Endothelial cell (in vitro differentiated cells): ENCODE results near the gene NRROS. TPM values are rescaled to one million over a fixed set of nuclear protein-coding genes. Genes with fewer than 3 reads are reported as not detected.

Source experiments
- DNase-seq: peaks from one replicate; pipeline ENCODE4 v3.0.0; 2021; ENCODE audit warnings: low spot score
- H3K27ac Mint-ChIP-seq: one replicate; pipeline ENCODE4 v1.8.0; 2021; ENCODE audit warnings: mixed read lengths, inconsistent platforms; ENCODE audit not compliant: unreplicated experiment
- H3K27me3 Mint-ChIP-seq: one replicate; pipeline ENCODE4 v1.8.0; 2021; ENCODE audit warnings: mild to moderate bottlenecking, moderate library complexity, mixed read lengths, inconsistent platforms; ENCODE audit not compliant: unreplicated experiment
- H3K36me3 Mint-ChIP-seq: one replicate; pipeline ENCODE4 v1.8.0; 2021; ENCODE audit warnings: mild to moderate bottlenecking, low read depth, mixed read lengths, inconsistent platforms; ENCODE audit not compliant: unreplicated experiment
- H3K4me1 Mint-ChIP-seq: one replicate; pipeline ENCODE4 v1.8.0; 2021; ENCODE audit warnings: mild to moderate bottlenecking, mixed read lengths, inconsistent platforms; ENCODE audit not compliant: unreplicated experiment
- H3K4me3 Mint-ChIP-seq: one replicate; pipeline ENCODE4 v1.8.0; 2021; ENCODE audit warnings: mild to moderate bottlenecking, mixed read lengths, inconsistent platforms; ENCODE audit not compliant: unreplicated experiment
- H3K9me3 Mint-ChIP-seq: one replicate; pipeline ENCODE4 v1.8.0; 2021; ENCODE audit warnings: mixed read lengths, inconsistent platforms; ENCODE audit not compliant: unreplicated experiment
- total RNA-seq: library from RNA; stranded (reverse); fragmentation: NEBNext Ultra II Directional; extraction: Animal tissue kit (Norgen Biotek cat#: 25700); gene quantifications from one replicate; pipeline ENCODE4 v1.2.1, GENCODE V29; 2021; ENCODE audit not compliant: unreplicated experiment
- TF ChIP-seq, protein P1 (sequence below): fragments of 200-600 bp; sonication (generic); IDR thresholded peaks from one replicate; pipeline ENCODE4 v1.5.0; 2021; ENCODE audit warnings: antibody characterized with exemption; ENCODE audit not compliant: unreplicated experiment

Gene NRROS
- total RNA-seq, 1 donor from 2014 or later: 18.6 TPM

DNA sequence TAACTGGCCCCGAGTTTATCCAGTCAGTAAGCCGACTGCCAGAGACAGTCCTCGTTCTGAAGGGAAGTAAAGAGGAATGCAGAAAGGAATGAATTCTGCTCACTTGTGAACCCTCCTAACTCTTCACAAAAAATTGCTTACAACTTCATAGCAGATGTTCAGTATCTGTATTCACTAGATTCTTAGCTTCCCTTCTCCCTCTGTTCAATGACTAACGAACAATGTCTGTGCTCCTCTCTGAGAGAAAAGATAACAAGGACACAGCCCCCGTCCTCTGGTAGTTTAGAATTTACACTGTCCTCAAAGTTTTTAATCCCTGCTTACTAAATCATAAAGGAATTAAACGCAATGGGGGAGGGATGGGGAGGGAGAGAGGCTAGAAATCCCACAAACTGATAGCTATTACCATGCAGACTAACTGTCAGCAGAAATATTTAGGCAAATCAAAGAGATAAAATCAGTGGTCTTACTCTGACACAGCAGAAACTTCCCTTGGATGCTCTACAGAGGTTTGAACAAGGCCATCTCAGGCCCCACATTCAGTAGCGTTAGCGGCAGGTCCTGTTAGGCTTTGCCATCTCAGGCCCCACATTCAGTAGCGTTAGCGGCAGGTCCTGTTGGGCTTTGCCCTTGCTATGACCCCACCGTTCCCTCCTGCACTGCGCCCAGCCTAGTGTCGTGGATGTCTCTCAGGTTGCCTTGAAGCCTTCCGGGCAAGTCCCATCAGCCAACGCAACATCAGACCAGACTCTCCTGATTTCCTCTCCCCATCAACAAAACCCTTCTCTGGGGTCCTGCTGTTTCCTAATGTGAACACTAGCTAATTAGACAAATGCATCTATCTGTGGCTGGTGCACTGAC lies 23.4 kb downstream of the NRROS start:
- H3K9me3 Mint-ChIP-seq: no peaks in the 10 kb centered on the region
- H3K4me1 Mint-ChIP-seq: peaks cover 30% of the 10 kb centered on the region
- peak overlapping the region; percentile 61 for H3K27ac Mint-ChIP-seq
- peaks cover 3% of the 10 kb centered on the region for H3K27me3 Mint-ChIP-seq
- DNase-seq: no peak
- H3K36me3 Mint-ChIP-seq: peaks cover 14% of the 10 kb centered on the region
- H3K4me3 Mint-ChIP-seq: no peak overlapping the region
- TF ChIP-seq, protein P1, sequence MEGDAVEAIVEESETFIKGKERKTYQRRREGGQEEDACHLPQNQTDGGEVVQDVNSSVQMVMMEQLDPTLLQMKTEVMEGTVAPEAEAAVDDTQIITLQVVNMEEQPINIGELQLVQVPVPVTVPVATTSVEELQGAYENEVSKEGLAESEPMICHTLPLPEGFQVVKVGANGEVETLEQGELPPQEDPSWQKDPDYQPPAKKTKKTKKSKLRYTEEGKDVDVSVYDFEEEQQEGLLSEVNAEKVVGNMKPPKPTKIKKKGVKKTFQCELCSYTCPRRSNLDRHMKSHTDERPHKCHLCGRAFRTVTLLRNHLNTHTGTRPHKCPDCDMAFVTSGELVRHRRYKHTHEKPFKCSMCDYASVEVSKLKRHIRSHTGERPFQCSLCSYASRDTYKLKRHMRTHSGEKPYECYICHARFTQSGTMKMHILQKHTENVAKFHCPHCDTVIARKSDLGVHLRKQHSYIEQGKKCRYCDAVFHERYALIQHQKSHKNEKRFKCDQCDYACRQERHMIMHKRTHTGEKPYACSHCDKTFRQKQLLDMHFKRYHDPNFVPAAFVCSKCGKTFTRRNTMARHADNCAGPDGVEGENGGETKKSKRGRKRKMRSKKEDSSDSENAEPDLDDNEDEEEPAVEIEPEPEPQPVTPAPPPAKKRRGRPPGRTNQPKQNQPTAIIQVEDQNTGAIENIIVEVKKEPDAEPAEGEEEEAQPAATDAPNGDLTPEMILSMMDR: no peak

DNA sequence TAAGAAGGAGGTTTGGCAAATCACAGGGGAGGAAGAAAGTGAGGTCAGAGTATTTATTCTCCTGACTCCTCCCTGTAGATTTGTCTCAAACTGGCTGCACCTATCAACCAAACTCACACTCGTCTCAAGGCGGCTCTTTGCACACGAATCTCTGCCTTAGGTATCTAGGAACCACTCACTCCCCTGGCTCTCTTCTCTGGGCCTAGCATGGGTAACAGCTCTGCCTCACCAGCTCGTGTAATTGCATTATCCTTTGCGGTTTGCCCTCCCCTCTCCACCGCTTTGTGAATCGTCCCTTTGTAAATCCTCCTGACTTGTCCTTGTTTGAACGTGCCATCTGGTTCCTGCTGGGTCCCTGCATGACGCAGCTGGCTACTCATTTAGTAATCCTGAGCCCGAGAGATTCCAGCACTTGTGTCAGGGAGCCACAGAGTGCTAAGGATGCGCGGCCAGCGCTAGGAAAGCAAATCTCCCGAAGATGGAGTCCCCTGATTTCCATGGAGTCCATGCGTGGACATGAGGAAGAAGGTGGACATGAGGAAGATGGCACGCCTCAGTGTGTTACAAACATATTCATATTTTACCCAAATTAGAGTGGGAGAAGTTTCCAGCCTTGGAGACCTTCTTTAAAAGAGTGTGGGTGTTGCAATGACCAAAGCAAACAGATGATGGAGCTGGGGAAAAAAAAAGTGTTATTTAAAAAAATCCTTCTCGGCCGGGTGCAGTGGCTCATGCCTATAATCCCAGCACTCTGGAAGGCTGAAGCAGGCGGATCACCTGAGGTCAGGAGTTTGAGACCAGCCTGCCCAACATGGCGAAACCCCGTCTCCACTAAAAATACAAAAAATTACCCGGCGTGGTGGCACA lies 26.7 kb downstream of the NRROS start:
- H3K27me3 Mint-ChIP-seq: peaks cover 3% of the 10 kb centered on the region
- no peak overlapping the region for H3K4me3 Mint-ChIP-seq
- peaks cover 7% of the 10 kb centered on the region for H3K36me3 Mint-ChIP-seq
- DNase-seq: no peak
- no peaks in the 10 kb centered on the region for H3K9me3 Mint-ChIP-seq
- TF ChIP-seq, protein P1: no peak
- peaks cover 50% of the 10 kb centered on the region for H3K4me1 Mint-ChIP-seq
- peak overlapping the region; percentile 79 for H3K27ac Mint-ChIP-seq

DNA sequence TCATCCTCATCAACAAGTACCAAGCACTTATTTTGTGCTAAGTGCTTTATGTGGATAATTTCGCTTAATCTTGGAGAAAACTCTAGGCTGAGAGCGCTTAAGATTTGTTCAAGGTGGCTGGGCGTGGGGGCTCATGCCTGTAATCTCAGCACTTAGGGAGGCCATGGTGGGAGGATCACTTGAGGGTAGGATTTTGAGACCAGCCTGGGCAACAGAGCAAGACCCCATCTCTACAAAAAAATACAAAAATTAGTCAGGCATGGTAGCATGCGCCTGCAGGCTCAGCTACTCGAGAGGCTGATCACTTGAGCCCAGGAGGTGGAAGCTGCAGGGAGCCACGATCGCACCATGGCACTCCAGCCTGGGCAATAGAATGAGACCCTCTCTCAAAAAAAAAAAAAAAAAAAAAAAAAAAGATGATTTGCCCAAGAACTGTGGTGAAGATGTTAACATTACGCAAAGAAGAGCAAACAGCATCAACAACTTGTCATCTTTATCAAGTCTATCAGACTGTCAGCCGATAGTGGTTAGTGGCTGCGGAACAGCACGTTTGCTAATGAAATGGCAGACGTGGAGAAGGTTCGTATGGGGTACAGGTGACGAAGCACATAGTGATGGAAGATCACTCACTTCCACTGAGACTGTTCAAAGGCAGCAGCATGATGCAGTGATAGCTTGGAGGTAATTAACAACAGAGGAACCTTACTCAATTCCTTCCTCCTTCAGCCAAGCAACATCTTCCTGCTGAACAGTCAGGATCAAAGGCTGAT lies 27.7 kb downstream of the NRROS start:
- Mint-ChIP-seq H3K36me3 (no peaks in the 10 kb centered on the region), H3K27me3 (peaks cover 3% of the 10 kb centered on the region), H3K9me3 (no peaks in the 10 kb centered on the region), H3K27ac (no peak overlapping the region), H3K4me1 (peaks cover 57% of the 10 kb centered on the region), H3K4me3 (no peak overlapping the region)
- no peak for DNase-seq
- TF ChIP-seq, protein P1: no peak

DNA sequence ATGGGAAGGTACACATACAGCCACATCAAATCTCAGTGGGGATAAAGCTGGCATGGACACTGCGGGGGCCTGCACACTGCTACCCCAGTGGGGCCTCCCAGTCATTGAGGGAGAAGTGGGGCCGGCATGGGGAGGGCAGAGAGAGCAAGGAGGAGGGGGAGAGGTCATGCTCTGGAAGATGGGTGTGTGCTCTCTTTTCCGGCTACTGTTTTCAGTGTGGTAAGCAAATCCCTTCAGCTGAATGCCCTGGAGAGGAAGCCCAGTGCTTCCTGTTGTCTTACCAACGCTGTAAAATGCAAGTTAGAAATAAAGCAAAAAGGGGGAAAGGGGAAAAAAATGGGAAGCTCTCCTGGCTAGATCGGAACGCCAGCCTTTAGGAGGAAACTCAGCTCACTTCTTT lies 30.8 kb downstream of the NRROS start:
- Mint-ChIP-seq H3K36me3 (no peaks in the 10 kb centered on the region), H3K4me1 (peaks cover 56% of the 10 kb centered on the region), H3K9me3 (no peaks in the 10 kb centered on the region), H3K27me3 (peaks cover 3% of the 10 kb centered on the region), H3K4me3 (no peak overlapping the region), H3K27ac (peak overlapping the region; percentile 96)
- DNase-seq: peak; percentile 22
- TF ChIP-seq, protein P1: no peak
